ENCODE measurements around the gene COLEC12.
"Not testable (repeated sequence)": the region's sequence is repeated elsewhere in the genome, so short reads cannot be mapped to it uniquely, and the experiment has no call there.

Gene COLEC12

DNA sequence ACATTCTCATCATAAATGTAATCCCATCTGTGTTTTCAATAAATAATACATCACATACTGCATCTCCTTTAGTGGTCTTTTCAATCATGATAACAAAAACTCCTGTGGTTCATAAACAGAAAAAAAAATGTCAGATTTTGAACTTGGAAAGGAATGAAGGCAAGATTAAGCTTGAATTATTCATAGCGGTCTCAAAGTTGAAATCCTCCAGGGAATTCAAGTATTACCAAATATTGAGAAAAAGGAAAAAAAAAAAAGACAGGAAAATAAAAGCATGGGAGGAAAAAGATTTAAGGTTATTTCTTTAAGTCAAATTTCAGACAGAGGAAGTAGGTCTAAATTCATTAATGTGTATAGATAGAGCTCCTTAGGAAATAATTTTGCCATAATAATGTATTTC lies 92.1 kb downstream of the COLEC12 start:
- no peak for DNase-seq (ENCODE audit: low spot score)

DNA sequence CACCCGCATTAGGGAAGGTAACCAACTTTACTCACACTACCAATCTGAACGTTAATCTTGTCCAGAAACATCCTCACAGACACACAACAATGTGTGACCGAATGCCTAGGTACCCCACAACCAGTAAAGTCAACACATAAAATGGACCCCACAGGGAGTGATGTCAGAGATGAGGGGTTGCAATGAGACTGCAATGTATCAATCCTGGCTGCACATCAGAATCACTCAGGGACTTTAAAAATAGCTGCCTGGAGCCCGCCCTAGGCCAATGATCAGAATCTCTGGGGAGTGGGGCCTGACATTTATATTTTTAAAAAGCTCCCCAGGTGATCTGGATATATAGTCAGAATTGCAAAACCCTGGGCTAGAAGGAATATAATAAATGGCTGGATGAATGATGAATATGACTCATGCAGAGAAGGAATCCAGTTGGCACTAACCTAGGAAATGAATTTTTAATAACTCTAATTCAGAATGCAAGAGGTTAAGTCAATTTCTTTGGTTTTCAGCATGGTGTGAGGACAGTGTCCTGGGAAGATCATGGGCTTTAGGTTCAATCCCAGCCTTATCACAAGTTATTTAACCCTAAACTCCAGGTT lies 92.8 kb downstream of the COLEC12 start:
- no peak for DNase-seq (ENCODE audit: low spot score)

DNA sequence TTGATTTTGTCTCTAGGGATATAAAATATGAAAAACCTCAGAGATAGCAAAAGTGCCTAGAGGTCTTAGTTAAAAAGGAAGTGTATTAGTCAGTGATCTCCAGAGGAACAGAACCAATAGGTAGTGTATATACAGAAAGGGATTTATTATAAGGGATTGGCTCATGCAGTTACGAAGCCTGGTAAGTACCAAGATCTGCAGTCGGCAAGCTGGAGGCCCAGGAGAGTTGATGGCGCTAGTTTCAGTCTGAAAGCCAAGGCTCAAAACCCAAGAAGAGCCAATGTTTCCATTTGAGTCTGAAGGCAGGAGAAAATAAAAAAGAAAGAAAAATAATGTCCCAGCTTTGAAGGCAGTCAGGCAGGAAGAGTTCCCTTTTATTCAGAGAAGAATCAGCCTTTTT lies 93.3 kb downstream of the COLEC12 start:
- no peak for DNase-seq (ENCODE audit: low spot score)

DNA sequence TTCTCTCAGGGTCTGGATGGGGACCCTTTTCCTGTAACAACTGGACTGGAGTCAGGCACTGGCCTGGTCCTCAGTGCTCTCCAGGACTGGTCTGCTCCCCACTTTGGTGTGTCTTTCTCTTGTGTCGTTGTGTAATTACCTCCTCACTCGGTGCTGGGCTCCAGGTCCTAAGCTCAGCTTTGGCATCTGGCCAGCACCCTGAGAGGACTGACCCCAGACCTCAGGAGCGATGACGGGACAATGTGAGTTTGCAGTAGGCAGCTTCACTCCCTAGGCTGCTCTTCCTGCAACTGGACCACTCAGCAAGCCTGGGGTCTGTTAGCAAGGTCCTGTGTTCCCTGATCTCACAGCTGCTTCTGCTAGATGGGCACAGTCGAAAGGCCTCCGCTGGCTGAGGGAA lies 93.8 kb downstream of the COLEC12 start:
- DNase-seq (ENCODE audit: low spot score) = no peak

DNA sequence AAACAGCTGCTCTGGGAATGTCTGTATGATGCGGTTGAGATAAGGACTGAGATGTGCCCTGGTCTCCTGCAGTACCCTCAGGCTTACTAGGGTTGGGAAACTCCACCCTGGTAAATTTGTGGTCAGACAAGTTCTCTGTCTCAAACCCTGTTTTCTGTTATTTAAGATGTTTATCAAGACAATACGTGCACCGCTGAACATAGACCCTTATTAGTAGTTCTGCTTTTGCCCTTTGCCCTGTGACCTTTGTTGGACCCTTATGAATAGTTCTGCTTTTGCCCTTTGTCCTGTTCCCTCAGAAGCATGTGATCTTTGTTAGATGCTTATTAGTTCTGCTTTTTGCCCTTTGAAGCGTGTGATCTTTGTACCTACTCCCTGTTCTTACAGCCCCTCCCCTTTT lies 95.5 kb downstream of the COLEC12 start:
- not testable (repeated sequence) for DNase-seq (ENCODE audit: low spot score)

DNA sequence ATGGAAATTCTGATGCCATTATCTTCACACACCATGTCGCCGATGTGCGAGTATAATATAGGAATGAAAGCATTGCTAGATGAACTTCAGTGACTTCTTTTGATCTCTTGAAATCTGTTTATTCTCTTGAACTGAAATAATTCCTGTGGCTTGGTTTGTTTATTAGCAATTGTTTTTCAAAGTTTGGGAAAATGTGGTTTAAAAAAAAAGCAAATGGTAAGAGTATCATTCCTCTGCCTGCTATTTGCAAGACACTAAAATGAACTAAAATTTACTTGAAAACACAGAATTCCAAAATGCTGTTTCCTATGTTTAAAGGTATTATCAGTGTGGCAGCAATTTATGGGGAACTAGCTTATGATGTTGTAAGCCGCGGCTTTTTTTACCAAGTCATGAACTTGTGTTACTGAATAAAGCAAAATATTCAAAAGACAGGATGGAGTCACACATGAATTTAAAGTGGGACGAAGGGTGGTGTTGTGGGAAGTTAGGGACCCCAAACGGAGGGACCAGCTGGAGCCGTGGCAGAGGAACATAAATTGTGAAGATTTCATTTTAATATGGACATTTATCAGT lies 96.4 kb downstream of the COLEC12 start:
- DNase-seq (ENCODE audit: low spot score) = no peak

DNA sequence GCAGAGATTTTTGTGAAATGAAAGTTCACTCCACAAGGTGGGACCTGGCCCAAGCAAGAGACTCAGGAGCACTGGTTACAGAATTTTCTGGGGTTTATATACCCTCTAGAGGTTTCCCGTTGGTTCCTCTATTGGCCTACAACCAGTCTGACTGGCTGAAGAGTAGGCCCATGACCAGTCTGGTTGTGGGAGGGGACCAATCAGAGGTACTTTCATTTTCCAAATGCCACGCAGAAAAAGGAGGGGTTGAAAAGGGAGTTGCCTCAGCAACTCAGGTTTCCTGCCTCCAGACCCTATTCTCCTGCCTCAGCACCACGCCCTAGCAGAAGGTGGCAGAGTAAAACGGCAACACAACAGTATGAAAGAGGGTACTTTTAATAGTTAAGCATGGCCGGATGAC lies 98.4 kb downstream of the COLEC12 start:
- no peak for DNase-seq (ENCODE audit: low spot score)

DNA sequence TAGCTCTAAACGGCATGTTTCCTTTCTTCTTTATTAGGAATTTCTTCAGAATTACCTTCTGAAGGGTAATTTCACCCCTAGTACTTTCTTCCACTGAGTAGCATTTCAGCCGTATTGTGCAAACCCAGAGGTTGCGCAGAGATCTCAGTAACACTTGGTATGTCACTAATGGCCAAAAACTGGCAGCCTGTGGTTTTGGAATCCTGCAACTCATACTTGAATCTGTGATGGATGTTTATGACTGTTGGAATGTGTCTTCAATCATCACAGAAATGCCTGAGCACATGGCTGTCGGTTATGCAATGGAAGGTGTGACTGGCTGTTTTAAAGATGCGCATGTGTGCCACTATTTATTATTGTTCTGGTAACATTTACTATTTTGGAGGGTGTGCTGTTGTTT lies 100.0 kb downstream of the COLEC12 start:
- no peak for DNase-seq (ENCODE audit: low spot score)

DNA sequence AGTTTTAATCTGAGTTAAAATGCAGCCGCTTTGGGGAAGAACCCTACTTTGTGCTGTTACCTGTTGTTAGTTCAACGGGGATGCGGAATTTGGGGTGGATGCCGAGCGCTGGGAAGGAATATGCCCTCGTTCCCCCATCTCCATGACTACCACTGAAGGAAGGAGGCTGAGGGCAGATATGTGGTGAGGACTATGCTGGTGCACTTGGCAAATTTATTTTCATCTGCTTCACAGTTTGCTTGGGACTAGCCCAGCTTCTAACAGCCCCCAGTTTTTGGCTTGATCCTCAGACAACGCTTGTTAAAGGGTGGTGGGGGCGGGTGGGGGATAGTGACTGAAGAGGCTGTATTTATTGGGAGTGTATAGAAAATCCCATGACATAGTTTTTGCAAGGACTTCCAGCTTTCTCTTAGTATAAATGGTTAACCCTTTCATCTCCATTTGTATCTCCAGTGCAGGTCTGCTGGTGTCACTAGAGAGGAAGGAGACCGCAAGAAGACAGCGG lies 100.8 kb downstream of the COLEC12 start:
- DNase-seq (ENCODE audit: low spot score) = no peak

DNA sequence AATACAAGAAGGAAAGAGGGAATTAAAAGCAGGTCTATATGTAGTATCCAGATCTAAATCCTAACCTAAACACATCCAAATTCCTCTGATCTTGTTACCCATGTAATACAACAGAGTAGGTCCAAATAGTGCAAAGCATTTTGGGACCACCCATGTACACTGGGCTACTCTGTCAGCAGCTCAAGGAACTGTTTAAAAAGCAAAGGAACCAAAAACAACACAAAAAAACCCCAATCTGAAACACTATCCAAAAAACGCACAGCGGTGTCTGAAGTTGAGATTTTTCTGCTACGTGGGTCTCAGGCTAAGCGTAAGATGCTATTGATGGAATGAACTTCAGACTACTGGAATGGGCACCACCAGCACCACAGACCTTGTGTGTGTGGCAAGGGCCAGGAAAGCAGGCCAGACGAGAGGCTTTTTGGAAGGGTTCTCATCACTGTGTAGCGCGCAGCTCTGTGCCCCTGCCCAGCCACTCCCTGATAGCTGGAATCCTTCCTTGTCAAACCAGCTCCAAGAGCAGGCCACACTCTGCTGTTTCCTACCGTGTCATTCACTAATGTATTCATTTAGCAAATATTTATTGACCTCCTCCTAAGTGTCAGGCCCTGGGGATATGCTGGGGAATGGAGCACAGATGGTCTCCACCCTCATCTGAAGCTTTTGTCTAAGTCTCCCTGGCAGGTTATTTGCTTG lies 101.4 kb downstream of the COLEC12 start:
- DNase-seq (ENCODE audit: low spot score) = no peak

DNA sequence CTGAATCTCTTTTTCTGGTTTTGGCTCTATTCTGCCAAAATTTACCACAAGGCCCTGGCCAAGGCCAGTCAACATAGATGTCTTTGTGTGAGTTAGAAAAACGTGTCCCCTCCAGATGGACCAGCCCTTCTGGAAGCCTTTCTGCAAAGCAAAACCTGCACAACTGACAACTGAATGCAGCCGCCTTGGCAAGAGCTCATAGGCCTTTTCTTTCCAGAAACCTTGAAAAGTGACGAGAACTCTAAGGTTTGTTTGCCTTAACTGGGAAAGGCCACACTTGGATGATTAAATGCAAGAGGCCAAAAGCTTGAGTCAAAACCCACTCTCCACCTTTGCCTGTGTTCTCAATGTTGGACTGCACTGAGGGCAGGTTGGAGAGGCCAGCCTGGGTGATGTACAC lies 103.9 kb downstream of the COLEC12 start:
- no peak for DNase-seq (ENCODE audit: low spot score)

DNA sequence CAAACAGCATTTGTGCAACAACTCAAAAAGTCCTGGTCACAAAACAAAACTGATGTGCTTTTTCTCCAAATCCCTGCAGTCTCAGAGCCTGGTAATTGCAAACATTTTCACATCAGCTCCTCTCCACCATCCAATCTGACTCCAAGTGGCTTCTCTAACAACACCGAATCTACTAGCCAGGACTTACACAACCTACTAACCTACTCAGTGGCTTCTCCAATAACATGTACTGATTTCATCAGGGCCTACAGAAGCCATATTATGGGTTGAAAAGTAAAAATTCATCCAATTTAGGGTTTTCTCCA lies 104.3 kb downstream of the COLEC12 start:
- DNase-seq (ENCODE audit: low spot score) = no peak

DNA sequence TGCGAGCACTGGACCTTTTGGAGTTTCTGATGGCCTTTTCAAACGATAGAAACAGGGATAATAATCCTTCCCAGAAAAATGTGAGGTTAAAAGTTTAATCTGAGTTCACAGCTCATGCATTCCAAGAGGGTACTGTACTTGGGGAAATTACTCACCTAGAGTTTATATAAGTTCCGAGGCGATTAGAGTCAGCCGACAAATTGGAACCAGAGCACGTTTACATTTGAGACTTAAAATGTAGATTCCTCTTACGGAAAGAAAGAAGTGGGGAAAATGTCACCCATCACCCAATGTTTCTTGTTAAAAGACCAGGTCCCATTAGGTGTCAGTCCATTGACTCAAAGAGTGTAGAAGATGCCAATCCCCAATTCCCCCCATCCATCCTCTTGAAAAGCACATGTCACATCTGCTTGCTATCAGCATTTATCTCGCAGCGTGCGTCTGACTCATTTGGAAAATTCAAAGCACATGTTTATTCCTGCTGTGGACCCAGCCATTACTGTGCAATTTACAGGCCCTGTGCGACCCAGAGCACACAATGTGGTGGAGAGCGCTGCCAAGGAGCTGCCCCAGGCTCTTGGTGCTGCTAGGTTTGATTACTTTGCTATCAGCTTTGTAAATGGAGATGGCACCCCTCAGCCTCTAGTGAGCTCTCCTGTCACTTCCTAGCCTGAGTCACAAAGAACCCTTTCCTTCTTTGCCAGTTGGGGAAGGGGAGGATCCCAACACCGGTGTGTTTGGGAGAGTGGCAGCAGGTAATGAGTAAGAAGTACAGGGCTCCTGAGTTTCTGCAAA lies 104.8 kb downstream of the COLEC12 start:
- DNase-seq (ENCODE audit: low spot score) = no peak

DNA sequence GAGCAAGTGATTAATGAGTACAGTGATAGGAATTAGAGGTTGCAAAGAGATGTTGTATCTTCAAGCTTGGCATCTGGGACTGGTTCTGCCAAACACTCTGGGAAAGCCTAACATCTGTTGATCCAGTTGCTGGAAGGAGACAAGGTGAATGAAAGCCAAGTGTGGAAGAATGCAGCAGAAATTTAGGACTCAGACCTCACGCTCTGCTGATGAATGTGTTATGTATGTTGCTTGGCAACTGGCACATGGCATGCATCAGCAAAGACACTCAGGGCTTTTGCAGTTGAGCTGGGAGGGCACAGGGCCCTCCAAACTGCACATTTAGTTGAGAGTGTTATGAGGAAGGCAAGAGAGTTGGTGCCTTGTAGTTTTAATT lies 105.5 kb downstream of the COLEC12 start:
- DNase-seq (ENCODE audit: low spot score) = no peak

DNA sequence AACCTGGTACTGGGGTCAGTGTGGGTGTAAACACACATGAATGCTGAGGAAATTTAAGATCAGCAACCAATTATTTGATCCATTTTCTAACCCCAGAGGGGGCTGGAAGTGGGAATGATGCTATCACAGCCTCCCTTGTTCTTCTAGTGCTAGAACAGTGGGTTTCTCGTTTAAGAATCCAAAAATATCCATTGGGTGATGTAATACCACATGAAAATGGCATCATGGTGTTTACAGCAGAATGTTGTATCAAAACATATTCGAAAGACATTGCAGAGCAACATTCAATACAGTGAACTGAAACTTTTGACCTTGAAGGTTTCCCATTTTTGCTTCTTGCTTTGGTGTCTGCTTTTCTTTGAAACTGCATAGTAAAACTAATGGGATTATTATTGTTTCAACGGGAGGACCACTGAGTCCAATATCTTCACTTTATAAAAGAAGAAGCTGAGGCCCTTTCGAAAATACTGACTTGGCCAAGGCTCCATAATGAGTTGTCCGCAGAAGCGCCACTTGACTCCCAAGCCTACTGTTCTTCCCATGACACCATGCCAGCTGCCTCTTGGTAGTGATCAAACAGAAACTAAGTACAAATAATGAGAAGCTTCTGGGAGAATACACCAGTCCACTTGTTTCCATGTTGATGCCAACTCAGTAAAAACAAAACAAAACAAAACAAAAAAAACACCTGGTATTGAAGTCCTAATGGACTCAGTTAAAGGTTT lies 106.1 kb downstream of the COLEC12 start:
- DNase-seq (ENCODE audit: low spot score) = no peak

DNA sequence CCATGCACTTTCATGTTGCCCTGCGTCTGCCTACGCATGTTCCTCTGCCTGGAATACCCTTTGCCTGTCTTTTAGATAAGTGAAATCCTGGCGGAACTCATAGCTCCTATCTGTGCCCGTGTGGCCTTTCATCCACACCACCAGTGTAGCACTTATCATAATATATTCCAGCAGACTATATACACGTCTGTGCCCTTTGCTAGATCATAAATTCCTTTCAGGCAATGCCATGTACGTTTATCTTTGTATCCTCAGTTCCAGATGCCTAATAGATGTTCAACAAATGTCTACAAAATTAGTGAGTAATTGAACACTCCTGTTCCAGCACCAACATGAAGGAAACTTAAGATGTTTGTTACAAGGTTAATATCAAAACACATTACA lies 106.9 kb downstream of the COLEC12 start:
- no peak for DNase-seq (ENCODE audit: low spot score)

DNA sequence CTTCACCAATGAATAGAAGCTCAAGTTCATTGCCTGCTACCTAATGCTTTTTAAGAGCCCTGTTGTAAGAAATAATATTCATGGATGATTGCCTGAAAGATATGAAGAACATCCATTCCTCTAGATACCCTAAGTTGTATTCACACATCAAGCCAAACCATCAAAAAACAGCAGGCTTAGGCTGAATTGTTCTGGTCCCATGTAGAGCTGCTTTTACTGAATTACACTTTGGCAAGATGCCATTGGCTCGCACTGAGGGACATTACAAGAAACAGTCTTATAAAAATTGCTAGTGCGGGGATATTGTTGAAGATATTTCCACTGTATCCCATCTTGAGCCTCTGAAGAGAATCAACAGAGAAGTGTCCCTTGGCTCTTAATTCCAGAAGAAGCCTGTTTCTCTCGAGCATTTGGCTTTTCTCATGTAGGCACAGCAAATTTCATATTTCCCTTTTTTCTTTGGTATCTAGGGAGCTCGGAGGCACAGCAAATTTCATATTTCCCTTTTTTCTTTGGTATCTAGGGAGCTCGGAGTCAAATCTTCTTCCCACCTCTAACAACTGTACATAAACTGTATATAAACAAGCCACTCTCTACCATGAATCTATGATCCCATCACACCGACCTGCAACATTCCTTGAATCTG lies 107.5 kb downstream of the COLEC12 start:
- DNase-seq (ENCODE audit: low spot score) = no peak

DNA sequence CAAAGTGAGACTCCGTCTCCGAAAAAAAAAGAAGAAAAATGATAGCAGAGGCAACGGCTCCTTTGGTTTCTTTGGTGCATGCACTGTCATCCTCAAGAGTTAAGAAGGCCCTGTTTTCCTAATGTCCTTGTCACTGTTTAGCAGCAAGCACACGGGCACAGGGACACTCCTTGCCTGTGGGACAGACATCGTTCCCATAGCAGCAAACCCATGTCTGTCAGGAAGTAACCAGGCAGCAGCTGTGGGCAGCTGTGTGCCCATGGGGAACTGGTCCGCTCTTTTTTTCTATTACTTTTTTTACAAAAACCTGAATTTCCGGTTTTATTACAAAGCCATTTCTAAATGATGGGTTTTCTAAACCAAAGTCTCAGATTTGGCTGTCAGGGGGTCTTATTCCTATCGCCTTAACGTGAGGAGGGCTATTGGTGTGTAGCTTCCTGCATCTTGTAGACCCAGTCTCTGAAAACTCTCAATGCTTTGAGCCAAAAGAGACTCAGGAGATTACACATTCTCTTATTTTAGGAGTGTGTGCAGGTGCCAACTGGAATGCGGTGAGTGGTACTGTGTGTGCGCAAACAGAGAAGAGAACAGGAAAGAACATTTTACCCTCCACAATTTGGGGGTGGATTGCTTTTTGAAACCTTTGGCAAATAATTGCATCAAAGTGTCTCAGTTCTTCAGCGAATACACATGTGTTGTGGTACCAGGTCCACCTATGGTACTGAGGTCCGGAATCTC lies 109.6 kb downstream of the COLEC12 start:
- DNase-seq (ENCODE audit: low spot score) = no peak

DNA sequence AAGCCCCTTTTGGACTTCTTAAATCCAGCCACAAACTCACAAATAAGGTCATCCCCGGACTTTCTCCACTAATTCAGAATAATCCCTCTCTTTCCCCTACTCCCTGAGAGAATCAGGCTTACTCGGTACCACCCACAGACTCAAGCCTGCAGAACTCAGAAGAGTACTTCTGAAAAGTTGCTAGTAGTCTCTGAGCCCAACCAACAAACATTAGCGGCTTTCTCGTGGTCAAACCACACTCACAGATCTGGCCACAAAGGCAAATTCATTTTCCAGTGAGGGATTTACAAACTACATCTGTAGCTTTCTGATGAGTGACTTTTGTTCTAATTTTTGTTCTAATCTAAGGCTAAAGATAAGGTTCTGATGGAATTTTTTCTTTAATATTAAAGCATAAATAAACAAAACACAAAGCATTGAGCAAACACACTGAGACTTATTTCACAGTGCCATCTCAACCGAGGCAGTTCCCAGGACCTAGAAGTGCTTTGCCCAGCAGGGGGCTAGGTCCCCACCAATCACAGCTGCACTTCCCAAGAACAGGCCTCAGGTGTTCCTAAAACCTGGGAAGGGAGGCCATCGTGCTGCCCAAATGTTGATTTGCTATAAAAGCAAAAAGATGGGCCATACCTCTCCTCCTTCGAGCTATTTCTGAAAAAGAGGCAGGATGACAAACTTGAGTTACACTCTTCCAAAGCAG lies 110.7 kb downstream of the COLEC12 start:
- DNase-seq (ENCODE audit: low spot score) = no peak

DNA sequence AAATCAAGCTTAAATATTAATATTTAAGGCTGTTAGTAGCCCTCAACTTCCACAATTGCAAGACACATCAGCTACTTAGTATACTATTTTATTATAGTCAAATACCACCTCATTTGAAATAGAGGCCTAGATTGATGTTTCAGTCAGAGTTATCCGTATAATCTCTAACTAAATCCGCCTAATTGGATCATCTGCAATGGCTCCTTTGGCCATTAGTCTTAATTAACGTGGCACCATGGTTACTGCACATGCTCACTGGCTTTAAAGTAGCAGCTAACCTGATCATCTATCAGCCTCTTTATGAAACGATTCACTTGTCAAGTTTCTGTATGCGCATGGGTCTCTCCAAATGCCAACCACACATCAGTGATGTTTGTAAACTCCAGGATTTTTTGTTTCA lies 112.3 kb downstream of the COLEC12 start:
- DNase-seq (ENCODE audit: low spot score) = no peak

DNA sequence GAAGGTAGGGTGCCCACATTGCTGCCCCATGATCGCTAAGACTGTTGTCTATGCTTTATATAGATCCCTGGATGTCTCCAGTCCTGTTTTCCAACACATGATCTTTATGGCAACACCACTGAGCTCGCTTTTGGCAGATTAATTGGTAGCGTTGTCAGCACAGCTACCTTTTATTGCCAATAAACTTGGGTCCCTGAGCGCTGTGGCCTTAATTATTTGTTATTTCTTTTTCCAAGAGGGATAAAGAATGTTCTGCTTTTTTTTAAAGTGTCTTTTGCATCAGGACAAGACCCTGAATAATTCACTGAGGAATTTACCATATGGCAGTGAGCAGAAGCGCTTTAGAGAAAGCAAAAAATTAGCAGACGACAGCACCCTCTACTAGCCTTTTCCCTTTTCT lies 113.5 kb downstream of the COLEC12 start:
- no peak for DNase-seq (ENCODE audit: low spot score)
